Stimulated activated CD8-positive, alpha-beta memory T cell treated with anti-CD3 and anti-CD28 coated beads, Interleukin-4, amount 100 ng/mL, for 1 hour (primary cell): ENCODE data around the gene ATP6V0A1.

Source experiments
- DNase-seq, 2 donors: peaks; one replicate each; pipeline ENCODE4 v3.0.0-alpha.2; 2020; ENCODE audit warnings: low read depth in 2 of 2, low spot score in 1 of 2

Gene ATP6V0A1

DNA sequence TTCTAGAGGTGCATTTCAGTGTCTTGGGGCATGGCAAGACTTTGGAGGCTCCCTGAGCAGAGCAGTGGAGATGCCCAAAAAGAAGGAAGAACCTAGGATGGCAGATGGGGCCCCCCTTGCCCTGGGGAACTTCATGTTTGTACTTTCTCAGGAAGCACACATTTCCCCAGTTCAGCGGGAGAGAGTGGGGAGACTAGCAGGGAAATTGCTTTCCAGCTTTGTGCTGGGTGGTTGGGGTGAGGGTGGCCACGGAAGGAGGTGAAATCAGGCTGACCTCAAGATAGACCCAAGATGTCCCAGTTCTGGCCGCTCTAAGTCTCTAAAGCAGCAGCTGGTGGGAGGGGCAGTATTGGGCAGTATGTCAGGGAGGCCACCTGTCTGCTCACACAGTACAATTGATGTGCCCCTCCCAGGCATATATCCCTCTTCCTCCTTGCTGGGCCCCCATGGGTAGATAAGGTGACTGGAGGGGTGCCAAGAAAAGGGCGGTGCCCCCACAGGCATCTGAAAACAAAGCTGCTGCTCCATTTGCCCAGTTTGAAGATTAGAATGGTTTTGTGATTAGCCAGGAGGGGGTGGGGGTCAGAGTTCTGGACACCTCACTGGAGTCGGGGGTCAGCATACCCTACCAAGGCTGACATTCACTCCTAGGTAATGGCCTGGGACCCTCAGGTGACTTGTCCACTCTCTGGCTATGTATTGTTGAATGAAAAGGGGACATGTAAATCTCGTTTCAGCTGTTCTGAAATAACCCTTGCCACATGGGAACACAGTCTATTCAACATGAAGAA is 60.3 kb downstream of the ATP6V0A1 start:
- DNase-seq: no peak

DNA sequence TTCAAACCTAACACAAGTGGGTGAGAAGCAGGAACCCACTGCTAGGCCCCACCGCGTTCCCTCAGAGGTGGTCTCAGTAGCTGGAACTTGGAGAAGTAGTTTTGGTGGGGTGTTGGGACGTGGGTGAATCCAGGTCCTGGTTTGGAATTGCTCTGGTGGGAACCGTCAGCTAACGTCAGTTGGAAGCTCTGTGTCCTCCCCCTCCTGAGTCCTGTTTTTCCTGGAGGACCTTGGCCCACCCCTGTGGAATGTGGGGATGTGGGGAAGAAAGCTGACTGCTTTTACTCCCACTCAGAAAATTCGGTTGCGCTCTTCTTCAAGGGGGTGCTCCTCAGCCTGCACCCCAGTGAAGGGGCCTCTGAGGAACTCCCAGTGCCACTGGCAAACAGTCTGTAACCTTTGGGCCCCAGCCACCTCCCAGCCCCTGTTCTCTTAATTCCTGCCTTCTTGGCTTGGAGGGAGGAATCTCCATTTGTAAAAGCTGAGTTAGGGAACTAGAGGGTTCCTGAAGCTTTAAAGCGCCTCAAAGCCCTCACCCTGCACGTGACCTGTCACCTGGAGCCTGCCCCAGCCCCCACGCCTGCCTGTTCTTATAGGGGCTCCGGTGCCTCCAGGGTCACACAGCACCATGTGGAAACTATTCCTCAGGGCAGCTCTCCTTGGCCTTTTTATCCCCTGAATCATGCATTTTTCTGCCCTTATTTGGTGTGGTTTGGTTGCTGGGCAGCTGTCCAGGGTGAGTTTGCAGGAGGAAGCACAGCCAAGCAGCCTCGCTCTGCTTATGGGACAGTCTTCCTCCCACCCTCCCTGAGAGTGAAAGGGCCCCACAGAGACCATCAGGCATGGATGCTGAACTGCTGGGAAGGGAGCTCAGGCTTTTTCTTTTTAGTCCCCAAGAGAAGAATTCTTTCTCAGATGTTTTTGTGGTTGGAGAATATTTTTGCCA is 61.1 kb downstream of the ATP6V0A1 start:
- DNase-seq: no peak

DNA sequence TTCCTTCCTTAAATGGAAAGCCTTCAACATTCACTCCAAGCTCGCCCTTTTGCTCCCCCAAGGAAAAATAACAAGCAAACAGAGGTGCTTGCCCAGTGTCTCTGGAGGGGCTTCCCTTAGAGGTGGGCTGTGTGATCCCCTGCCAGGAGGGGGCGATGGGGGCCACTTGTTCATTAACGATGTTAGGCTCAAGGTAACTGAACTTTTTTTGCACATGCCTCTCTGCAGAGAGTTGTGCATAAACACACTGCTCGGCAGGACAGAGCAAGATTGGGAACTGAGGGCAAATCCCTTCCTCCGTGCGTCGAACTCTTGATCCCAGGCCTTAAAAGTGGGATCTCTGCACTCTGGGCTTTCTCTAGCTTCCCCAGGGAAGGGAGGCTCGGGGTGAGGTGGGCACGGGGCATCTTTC is 61.9 kb downstream of the ATP6V0A1 start:
- DNase-seq: no peak

DNA sequence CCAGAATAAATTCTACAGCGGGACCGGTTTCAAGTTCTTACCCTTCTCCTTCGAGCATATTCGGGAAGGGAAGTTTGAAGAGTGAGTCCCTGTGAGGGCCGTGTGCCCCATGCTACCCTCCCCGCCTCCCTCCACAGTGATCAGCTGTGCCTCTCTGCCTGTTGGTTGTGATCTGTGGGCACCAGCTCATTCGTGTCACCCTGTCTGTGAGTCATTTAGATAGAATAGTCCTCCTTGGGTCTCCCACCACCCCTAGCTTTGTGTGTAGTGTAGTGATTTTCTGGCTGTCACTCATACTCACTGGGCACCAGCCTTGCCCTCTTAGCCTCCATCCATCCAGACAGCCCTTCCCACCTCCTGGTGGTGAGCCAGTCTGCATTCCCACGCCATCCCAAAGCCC is 62.4 kb downstream of the ATP6V0A1 start:
- no peak for DNase-seq

- no peak for DNase-seq
Measured at GRCh38 chr17:42521666-42522262, 63.1 kb downstream of the ATP6V0A1 start.

DNA sequence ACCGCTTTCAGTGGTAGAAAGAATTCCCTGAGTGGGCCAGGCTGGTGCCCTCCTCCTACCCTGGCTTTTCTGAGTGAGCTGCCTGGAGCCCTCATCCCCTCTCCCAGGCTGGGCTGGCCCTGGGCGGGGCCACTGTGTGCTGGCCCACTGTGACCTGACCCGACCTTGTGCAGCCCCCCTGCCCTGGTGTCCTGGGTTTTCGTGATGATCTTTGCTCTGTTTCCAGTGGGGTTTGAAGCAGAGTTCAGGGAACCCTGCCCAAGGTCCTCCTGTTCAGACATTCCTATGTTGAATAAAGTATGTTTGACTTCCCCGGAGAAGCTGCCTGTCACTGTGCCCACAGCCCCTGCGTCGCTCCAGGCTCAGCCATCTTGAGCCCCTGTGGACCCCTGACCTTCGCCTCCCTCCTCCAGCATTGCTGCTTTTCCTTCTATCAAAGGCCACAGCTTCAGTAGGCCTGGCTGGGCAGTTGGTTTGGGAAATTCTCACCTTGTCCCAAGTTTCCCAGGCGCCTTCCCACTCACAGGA is 63.6 kb downstream of the ATP6V0A1 start:
- DNase-seq: no peak

DNA sequence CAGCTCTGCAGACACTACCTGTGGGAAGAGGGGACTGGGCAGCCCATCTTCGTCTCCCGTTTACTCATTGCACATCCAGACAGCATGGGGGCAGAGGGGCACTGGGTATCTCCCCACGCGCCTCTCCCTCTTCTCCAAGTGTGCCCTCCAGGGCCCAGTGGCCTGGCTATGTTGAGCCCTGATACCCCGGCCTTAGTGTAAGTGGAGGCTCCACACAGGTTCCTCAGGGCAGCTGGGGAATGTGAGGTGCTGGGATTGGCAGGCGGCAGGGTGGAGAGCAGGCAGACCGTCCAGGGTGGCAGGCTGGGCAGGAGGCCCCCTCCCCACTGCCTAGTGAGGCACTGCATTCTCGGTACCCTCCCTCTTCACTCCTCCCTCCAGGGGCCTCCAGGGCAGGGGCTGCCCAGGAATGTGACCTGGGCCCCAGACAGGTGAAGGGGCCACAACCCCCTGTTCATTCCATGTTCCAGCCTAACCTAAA is 64.2 kb downstream of the ATP6V0A1 start:
- no peak for DNase-seq

- DNase-seq: no peak
Measured at GRCh38 chr17:42525221-42525620, 66.5 kb downstream of the ATP6V0A1 start.

DNA sequence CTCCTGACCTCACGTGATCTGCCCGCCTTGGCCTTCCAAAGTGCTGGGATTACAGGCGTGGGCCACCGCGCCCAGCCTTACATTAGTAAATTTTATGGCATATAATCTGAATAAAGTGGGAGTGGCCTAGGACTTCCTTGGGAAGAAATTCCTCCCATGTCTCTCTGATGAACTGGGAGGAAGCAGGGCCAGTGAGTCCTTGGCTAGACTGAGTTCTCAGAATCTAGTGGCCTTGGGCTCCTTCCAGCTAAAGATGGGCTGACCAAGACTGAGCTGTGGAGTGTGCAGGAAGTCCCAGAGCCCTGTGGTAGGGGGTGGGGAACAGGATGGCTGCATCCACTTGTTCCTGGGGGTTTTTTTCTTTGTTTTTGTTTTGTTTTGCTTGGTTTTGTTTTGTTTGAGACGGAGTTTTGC is 67.4 kb downstream of the ATP6V0A1 start:
- DNase-seq: no peak

- DNase-seq: no peak
Measured at GRCh38 chr17:42527932-42528331, 69.3 kb downstream of the ATP6V0A1 start.

- DNase-seq: no peak
Measured at GRCh38 chr17:42529061-42529460, 70.4 kb downstream of the ATP6V0A1 start.

GRCh38 chr17:42530952-42531454 is 72.3 kb downstream of the ATP6V0A1 start:
- DNase-seq: no peak

- DNase-seq: no peak
Measured at GRCh38 chr17:42531455-42532354, 73.0 kb downstream of the ATP6V0A1 start.

GRCh38 chr17:42535155-42536047 is 76.7 kb downstream of the ATP6V0A1 start:
- DNase-seq: no peak

DNA sequence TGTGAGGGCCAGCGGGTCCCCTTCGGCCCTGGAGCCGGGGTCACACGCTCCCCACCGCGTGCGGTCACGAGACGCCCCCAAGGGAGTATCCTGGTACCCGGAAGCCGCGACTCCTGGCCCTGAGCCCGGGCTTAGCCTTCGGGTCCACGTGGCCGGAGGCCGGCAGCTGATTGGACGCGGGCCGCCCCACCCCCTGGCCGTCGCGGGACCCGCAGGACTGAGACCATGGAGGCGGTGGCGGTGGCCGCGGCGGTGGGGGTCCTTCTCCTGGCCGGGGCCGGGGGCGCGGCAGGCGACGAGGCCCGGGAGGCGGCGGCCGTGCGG is 77.3 kb downstream of the ATP6V0A1 start, which contains the start of gene NAGLU:
NAGLU (plus strand) TSS at position 194 of the 324 bp plus-strand sequence; CDS start at position 226, 32 bp downstream.
- peak; percentile 55 to 72 for DNase-seq

GRCh38 chr17:42536372-42537155 is 77.9 kb downstream of the ATP6V0A1 start:
- DNase-seq: peak in 1 of 2 donors; percentile 51

- DNase-seq: no peak
Measured at GRCh38 chr17:42537156-42537805, 78.6 kb downstream of the ATP6V0A1 start.
